DLD1 (cell line): Measurements from ENCODE around the gene SH3BGR.
"Not testable (repeated sequence)": the region's sequence is repeated elsewhere in the genome, so short reads cannot be mapped to it uniquely, and the experiment has no call there.

ENCODE experiments used
- in situ Hi-C: cut with HindIII; loops from 2 replicates; pipeline ENCODE4 v1.10.0; 2017; ENCODE audit warnings: low sequenced_read_pairs

The SH3BGR gene

DNA sequence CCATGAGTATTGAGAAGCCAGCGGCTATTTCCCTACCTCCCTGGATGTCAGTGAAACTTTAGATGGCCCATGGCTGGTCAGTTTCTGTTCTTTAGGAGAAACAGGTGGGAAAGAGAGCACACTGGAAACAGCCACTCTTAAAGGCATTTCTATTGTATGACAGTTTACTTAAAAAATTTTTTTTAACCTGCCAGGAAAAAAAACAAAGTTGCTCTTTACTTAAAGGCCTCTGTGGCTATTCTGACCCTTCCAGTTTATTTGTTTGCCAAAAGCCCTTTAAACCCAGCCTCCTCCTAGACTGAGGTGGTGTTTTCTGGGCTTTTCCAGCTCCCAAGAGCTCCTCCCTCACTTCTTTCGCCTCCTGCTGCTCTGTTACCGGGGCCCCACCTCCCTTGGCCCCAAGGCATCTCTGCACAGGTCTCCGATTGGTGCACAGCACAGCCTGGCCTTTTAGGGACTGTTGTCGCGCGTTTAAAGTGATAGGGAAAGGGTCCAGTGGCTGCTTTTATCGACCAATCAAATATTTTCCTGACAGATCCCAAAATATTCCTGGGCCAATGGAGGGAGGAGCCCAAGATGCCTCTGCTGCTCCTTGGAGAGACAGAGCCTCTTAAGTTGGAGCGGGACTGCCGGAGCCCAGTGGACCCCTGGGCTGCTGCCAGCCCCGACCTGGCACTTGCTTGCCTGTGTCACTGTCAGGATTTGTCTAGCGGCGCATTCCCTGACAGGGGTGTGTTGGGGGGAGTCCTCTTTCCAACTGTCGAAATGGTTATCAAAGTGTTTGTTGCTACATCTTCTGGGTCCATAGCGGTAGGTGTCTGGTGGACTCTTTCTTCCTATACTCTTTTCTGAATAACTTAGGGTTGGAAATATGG lies at the start of gene SH3BGR:
TSS of gene SH3BGR (plus strand) at position 639 of the 875 bp plus-strand sequence. CDS start at position 766, 127 bp downstream.
- in situ Hi-C loops, result no loop called here

DNA sequence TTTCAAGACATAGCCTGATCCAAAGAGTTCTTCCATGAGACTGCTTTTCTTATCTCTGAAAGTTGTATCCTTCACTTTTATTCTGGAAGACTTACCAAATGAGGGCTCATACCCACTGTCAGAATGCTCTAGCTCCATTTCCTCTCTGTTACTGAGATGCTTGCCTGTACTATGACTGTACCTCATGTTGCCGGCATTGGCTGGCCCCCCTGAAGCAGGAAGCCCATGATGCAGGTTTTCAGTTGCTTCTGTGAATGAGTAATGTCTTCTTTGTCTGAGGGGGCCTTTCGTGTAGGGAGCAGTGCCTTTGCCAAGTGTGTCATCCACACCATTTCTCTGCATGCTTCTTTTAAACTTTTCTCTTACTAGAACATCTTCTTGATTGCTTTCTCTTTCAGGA lies 45.7 kb upstream of the SH3BGR start:
- in situ Hi-C loops, result no loop called here

DNA sequence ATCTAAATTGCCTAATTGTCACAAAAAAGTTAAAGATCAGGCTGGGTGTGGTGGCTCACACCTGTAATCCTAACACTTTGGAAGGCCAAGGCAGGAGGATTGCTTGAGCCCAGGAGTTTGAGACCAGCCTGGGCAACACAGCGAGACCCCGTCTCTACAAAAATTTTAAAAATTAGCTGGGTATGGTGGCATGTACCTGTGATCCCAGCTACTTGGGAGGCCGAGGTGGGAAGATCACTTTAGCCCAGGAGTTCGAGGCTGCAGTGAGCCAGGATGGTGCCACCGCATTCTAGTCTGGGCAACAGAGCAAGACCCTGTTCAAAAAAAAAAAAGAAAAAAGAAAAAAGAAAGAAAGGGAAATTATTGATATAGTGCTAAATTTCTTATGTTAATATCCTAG lies 32.6 kb upstream of the SH3BGR start:
- in situ Hi-C loops, result not testable (repeated sequence)

DNA sequence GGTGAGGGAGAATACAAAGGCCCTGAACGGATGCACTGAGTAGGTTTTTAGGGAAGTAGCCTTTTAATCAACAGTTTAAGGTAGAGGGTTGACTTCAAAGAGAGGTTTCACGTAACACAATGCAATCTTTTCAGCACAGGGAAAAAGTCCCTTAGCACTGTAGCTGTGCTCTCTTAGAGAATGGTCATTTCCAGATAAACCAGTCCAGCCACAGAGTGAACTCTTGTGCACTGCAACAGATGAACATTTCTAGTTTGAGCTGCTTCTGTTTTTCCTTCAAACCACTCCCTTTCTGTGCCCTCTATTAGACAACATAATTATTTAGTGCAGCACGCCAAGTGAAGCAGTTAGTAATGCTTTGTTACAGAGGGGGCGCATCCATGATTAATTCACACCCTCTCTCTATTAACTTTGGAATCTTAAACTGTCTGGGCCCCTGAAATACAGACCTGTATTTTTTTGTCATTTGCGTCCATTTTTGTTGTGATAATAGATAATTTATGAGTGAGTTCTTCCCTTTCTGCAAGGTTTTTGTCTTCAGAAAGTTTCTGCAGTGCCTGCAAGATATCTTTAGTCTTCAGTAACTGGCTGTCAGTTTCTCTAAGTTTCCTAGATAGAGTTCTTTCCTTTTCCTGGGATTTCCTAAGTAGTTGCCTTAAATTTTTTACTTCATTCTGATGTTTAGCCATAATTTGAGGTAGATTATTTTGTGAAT lies 29.1 kb upstream of the SH3BGR start:
- in situ Hi-C loops, result no loop called here

DNA sequence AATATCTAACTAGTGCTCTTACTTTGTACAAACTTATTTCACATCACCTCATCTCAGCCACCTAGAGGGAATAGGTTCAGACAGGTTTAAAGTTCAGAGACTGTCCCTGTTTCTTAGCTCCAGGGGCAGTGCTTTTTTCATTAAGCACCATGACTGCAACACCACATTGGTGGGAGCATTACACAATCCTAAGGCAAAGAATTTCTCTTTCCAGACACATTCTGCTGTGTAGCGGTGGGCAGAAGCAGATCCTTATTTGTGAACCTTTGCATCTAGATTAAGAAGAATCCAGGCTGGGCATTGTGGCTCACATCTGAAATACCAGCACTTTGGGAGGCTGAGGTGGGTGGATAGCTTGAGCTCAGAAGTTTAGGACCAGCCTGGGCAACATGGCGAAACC lies 22.3 kb upstream of the SH3BGR start:
- in situ Hi-C loops, result no loop called here

DNA sequence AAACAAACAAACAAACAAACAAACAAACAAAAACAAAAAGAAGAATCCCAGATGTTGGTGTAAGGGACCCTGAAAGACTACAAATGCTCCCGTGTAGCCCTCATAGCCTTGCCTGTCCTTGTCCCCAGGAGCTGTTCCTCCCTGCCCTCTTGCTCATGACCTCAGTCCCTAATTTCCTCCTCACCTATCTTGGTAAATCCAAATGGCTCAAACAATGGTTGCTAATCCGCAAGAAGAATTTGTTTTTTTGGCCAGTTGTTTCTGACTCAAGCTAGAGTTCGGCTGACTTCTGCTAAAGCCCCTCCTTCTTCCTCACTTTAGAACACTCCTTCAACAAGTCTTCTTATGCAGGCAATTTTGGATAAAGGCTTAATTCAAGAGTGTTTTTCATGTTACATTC lies 21.8 kb upstream of the SH3BGR start:
- in situ Hi-C loops, result no loop called here

DNA sequence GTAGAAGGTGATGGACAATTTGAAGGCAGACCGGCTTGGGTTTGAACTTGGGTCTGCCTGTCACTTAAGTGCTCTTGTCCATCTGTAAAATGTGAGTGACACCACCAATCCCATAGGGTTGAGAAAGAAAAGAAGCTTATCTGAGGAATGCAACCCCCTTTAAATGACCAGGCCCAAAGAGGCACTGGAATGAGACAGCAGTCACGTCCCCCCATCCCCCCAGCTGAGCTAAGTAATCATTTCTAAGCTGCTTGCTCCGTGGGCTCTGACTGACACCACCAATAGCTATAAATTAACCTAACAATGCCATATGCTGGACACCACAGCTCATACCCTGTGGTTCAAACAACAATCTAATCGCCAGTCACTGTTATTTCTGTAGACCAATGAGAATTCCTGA lies 21.3 kb upstream of the SH3BGR start:
- in situ Hi-C loops, result no loop called here

DNA sequence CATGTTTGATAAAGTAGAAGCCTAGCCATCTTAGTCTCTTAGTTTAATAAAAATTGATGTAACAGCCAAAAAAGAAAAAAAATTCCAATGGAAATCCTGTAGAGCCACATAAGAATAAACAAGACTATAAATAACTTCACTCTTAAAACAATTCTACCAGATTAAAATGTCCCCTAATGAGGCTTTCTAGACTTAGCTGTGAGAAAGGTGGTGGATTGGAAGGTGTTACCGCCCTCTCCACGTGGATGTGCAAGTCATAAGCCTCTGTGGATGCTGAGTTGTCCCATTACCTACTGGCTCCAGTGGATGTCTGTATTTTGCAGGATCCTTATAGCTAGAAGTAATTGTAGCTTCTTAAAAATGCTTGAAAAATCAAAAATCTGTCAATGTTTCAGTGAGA lies 20.8 kb upstream of the SH3BGR start:
- in situ Hi-C loops, result no loop called here

DNA sequence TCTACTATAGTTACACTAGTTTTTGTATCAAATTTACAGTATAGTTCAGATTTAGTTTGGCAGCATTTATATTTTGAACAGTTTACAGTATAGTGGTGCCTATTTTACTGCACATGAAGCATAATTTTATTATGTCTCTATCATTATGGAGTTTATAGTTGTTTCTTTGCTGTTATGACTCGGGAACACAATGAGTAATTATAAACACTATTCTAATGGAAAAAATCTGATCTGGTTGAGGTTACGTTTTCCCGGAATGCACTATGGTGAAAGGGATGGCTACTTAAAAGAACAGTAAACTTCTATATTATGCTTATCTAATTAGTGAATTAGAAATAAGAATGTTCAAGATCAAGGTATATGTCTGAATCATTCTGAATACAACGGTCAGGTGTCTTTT lies 16.8 kb upstream of the SH3BGR start:
- in situ Hi-C loops, result no loop called here

DNA sequence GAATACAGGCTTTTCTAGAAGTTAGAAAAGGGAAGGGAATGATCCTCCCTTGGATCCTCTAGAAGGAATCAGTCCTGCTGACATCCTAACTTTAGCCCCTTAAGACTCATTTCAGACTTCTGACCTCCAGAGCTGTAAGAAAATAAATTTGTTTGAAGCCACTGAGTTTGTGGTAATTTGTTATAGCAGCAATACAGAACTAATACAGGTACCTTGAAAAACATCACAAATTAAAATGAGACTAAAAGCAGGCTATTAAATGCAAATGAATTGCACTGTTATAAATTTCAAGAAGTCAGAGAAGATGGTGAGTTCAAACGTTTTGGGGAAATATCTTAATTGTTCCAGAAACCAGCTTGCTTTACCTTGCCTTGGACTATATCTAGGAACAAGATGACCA lies 12.5 kb upstream of the SH3BGR start:
- in situ Hi-C loops, result no loop called here

DNA sequence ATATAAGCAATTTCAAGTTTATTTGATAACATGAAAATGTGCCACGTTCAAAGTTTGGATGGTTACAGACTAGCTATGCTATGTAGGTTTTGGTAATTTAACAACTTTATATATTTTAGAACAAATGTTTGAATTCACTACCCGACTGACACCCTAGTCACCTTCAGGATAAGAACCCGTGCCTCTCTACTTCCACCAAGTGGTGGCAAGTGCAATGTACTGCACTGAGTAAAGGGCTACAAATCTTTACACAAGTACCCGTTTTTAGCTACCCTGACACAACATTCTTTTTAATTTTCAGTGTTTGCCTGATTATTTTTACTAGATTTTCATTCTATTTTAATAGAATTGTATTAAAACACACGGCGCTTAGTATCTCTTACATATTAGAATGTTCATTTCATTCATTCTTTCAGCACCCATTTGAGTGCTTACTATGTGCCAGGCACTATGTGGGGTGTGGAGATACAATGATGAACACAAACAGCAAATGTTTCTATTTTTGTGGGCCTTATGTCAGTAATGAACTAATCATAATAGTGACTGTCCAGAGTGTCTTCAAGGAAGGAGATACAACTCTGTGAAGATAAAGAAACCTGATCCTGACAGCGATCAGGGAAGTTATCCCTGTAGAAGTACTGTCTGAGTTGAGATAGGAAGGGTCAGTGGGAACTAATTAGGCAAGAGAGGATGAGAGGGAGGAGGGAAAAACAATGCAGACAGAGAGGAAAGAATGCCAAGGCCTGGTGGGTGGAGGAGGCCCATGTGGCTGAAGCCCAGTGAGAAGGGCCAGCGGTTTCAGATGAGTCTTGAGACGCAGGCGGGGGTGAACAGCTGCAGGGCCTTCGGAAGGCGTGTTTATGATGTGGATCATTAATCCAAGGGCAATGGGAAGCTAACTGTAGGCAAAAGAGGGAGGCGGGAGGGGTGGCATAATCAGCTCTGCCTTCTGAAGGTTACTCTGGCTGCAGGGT lies 10.0 kb upstream of the SH3BGR start:
- in situ Hi-C loops, result no loop called here

DNA sequence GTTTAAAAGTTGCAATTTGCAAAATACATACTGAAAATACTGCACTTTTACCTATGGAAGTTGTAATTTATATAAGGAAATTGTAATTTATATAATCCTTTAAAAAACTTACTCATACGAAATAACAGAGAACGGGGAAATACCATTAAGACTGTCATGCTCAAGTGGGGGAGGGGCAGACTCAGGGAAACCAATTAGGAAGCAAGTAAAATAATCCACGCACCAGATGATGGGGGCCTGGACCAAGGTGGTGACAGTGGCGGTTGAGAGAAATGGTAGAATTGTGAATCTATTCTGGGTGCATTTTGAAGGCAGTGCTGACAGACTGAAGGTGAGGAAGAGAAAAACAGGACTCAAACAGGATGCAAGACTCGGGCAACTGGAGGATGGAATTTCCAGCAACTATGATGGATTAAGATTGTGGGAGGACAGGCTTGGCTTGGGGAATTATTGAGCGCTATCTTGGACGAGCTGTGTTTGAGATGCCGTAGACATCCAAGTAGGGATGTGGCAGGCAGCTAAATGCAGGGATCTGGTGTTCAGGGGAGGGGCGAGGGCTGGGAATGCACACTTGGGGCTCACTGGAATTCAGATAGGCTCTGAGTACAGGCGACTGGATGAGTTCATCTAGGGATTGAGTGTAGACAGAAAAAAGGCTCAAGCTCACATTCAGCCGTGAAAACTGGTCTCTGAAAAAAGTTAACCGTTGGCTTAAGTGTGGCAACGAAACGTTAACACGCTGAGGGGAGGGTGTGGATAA lies 7.2 kb upstream of the SH3BGR start:
- in situ Hi-C loops, result no loop called here

DNA sequence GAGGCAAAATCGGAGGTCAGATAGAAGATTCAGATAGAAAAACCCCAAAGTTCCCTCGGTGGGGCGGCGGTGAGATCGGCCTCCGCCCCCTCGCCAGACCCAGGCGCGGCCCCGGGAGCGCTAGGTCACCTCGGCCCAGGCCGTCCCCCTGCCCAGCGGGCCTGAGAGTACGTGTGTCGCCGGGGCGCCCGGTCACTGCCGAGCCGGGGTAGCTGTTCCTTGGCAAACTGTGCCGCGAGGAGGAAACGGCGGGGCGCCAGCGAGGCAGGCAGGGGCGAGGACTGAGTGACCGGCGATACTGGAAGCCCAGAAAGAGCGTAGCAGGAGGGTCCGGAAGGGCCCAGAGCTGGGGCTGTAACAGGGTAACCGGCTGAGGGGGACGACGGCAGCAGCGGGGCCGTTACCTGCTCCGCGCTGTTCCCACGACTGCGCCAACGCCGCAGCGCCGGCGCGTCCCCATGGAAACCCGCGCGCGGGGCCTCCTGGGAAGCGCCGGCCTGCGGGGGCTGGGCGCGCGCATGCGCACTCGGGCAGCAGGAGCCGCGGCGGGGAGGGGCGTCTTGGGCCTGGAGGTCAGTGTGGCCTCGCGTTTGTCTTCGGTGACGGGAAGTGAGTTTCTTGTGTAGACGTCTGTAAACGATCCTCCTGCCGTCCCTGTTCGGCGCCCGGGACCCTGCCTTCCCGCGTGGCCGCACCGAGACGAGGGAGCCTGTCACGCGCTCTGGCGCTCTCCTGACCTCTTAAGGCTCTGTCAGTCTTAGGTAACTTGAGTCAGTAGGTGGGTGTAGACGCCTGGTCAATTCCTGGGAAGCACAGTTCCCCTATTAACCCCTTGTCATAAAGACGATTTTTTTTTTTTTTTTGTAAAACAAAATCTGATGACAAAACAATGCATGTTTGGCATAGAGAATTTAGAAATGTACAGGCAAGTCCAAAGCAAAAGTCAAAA lies 6.2 kb upstream of the SH3BGR start, which contains the start of gene LCA5L:
TSS of gene LCA5L (minus strand) at position 458 of the 949 bp plus-strand sequence. CDS start 17,285 bp downstream, outside the sequence.
- in situ Hi-C loops, result no loop called here

DNA sequence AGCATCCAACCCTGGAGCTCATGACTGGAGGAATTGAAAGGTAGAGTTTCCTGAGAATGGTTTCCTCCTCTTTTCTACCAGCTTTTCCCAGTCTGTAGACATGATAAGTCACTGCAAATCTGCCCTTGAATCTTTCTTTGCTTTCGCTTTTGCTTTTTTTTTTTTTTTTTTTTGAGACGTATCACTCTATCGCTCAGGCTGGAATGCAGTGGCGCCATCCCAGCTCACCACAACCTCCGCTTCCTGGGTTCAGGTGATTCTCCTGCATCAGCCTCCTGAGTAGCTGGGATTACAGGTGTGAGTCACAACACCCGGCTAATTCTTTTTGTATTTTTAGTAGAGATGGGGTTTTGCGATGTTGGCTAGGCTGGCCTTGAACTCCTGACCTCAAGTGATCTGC lies 4.5 kb upstream of the SH3BGR start:
- in situ Hi-C loops, result no loop called here

DNA sequence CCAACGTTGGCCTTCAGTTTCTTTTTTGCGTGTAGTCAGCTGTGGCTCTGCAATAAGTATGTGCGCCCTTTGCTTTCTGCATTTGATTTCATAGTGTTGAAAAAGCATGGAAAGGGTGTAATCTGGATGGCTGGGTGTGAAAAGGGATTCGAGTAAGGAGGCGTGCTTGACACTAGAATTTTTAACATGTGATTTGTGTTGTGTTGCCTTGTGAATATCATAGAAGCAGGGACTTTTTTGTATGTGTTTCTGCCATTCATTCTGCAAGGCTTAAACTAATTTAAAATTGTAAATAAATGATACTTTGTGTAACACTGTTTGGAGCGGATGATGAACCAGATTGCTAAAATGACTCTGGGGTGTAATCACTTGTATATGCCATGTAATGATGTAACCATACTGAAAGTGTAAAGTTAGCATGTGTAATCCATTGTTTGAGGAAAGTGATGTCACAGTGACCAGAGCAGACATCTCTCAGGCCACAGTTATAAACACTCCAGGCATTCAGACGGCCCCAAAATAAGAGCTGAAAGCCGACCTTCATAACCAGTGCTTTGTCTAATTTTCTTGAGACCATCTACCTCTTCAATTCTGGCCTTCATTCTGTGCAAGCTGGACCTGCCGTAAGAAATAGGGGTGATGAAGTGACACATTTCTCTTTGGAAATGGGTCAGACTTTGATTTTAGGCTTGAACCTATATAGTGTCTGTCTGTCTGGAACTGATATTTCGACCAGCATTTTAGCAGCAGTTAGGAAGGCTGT lies 618 bp downstream of the SH3BGR start:
- in situ Hi-C loops, result no loop called here

DNA sequence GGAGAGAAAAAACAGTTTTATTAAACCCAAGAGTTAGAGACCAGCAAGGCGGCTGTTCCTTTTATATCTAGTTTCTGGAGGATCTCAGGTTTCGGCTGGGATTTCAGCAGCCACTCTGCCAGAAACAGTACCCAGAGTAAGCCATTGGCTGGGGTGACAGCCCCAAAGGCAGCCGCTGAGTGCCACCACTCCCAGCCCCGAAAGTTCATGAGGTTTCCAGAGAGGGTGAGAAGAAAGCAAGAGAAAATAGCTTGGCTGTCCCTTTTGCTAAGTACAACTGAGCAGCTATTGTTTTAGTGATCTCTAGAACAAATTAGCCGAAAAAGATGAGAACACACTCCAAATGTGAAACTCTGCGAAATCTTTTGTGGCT lies 1.2 kb downstream of the SH3BGR start:
- in situ Hi-C loops, result no loop called here

DNA sequence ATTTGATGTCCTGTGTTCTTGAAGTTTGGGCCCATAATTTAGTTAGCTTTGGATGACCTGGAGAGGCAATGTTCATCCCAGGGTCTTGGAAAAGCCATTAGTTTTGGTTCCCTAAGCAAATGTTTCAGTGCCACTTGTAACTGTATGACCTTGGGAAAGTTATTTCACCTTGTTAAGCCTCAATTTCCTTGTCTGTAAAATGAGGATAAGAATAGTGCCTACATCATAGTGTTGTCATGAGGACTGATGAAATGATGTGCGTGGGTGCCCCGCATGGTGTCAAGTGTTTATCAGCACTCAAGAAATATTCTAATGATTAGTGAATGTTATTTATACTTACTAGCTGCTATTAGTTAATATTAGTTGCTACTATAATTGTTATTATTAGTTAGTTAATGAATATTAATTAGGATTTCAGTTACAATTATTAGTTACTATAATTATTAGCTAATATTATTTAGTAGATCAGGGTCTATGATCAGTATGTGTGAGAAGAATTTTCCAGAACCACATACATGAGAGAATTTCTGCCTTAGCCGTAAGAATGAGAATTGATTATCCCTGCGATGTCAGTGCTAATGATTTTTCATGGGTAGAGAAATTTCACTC lies 1.9 kb downstream of the SH3BGR start:
- in situ Hi-C loops, result no loop called here
